Loucy (cell line): ENCODE measurements around the gene INSRR.

Source experiments
- H2AFZ ChIP-seq: fragments of 200-600 bp; sonication (generic); 2 replicates; pipeline ENCODE4 v1.6.0; 2016; ENCODE audit warnings: antibody characterized with exemption, mild to moderate bottlenecking, low read length, moderate library complexity
- H3F3A ChIP-seq: fragments of 200-600 bp; 2 replicates; pipeline ENCODE4 v1.6.0; 2016; ENCODE audit warnings: antibody characterized with exemption, low read depth, mild to moderate bottlenecking
- H3K27me3 ChIP-seq: fragments of 200-600 bp; sonication (generic); 2 replicates; pipeline ENCODE4 v1.6.1; 2014; ENCODE audit warnings: low read length, mild to moderate bottlenecking; ENCODE audit not compliant: insufficient read depth, poor library complexity, severe bottlenecking
- H3K36me3 ChIP-seq: fragments of 200-600 bp; sonication (generic); 2 replicates; pipeline ENCODE4 v1.6.1; 2016; ENCODE audit warnings: low read length; ENCODE audit not compliant: insufficient read depth
- H3K4me1 ChIP-seq: fragments of 200-600 bp; sonication (generic); 2 replicates; pipeline ENCODE4 v1.5.1; 2014; ENCODE audit warnings: low read length, mild to moderate bottlenecking; ENCODE audit not compliant: insufficient read depth, poor library complexity, severe bottlenecking
- H3K4me2 ChIP-seq: fragments of 200-600 bp; sonication (generic); 2 replicates; pipeline ENCODE4 v1.6.0; 2014; ENCODE audit warnings: antibody characterized with exemption, low read length, low read depth, mild to moderate bottlenecking; ENCODE audit not compliant: poor library complexity, severe bottlenecking
- H3K4me3 ChIP-seq: fragments of 200-600 bp; sonication (generic); 2 replicates; pipeline ENCODE4 v1.5.1; 2014; ENCODE audit warnings: low read length, mild to moderate bottlenecking, mixed read lengths; ENCODE audit not compliant: poor library complexity, severe bottlenecking
- H3K79me2 ChIP-seq: fragments of 200-600 bp; sonication (generic); 2 replicates; pipeline ENCODE4 v1.6.1; 2014; ENCODE audit warnings: low read length; ENCODE audit not compliant: insufficient read depth
- H3K9ac ChIP-seq: fragments of 200-600 bp; sonication (generic); 2 replicates; pipeline ENCODE4 v1.6.0; 2014; ENCODE audit warnings: mild to moderate bottlenecking, low read depth, low read length, moderate library complexity; ENCODE audit not compliant: poor library complexity, severe bottlenecking
- H3K9me2 ChIP-seq: fragments of 200-600 bp; sonication (generic); replicated peaks from 2 replicates; pipeline ENCODE4 v1.6.1; 2016; ENCODE audit warnings: low read depth, low read length, mixed read lengths
- H3K9me3 ChIP-seq: fragments of 200-600 bp; sonication (generic); 2 replicates; pipeline ENCODE4 v1.6.1; 2014; ENCODE audit warnings: mild to moderate bottlenecking, antibody characterized with exemption, low read length, low read depth; ENCODE audit not compliant: insufficient read depth
- H4K20me1 ChIP-seq: fragments of 200-600 bp; sonication (generic); 2 replicates; pipeline ENCODE4 v1.6.0; 2014; ENCODE audit warnings: antibody characterized with exemption, low read length, mild to moderate bottlenecking; ENCODE audit not compliant: insufficient read depth, poor library complexity, severe bottlenecking
- CTCF ChIP-seq: fragments of 200-600 bp; sonication (generic); conservative IDR thresholded peaks from 2 replicates; pipeline ENCODE4 v1.5.1; 2014; ENCODE audit warnings: mild to moderate bottlenecking, antibody characterized with exemption, low read length
- EZH2phosphoT487 ChIP-seq: fragments of 200-600 bp; IDR thresholded peaks from 2 replicates; pipeline ENCODE4 v1.6.1; 2018; ENCODE audit warnings: antibody characterized with exemption, mild to moderate bottlenecking, moderate library complexity, borderline replicate concordance

The INSRR gene

GRCh38 chr1:156834322-156834721 lies 24.6 kb downstream of the INSRR start:
- Histone ChIP-seq H3K36me3 (no peaks in the 10 kb centered on the region), H4K20me1 (no peaks in the 10 kb centered on the region), H3F3A (no peaks in the 10 kb centered on the region), H3K27me3 (no peaks in the 10 kb centered on the region), H3K9ac (no peak overlapping the region), H3K4me1 (no peaks in the 10 kb centered on the region), H3K9me3 (no peaks in the 10 kb centered on the region), H3K79me2 (no peaks in the 10 kb centered on the region), H3K4me3 (no peak overlapping the region), H3K4me2 (no peak overlapping the region), H3K9me2 (no peaks in the 10 kb centered on the region), H2AFZ (no peak overlapping the region)
- TF ChIP-seq CTCF = no peak
- TF ChIP-seq EZH2phosphoT487 = no peak

GRCh38 chr1:156833603-156834002 lies 25.3 kb downstream of the INSRR start:
- TF ChIP-seq CTCF = peak; percentile 32; the same call in 1 of the 2 replicates
- TF ChIP-seq EZH2phosphoT487 = no peak
- Histone ChIP-seq H3K4me1 (no peaks in the 10 kb centered on the region), H3F3A (no peaks in the 10 kb centered on the region), H3K4me3 (no peak overlapping the region), H3K4me2 (no peak overlapping the region), H2AFZ (no peak overlapping the region), H3K9me2 (no peaks in the 10 kb centered on the region), H3K27me3 (no peaks in the 10 kb centered on the region), H3K79me2 (no peaks in the 10 kb centered on the region), H3K9me3 (no peaks in the 10 kb centered on the region), H4K20me1 (no peaks in the 10 kb centered on the region), H3K36me3 (no peaks in the 10 kb centered on the region), H3K9ac (no peak overlapping the region)

DNA sequence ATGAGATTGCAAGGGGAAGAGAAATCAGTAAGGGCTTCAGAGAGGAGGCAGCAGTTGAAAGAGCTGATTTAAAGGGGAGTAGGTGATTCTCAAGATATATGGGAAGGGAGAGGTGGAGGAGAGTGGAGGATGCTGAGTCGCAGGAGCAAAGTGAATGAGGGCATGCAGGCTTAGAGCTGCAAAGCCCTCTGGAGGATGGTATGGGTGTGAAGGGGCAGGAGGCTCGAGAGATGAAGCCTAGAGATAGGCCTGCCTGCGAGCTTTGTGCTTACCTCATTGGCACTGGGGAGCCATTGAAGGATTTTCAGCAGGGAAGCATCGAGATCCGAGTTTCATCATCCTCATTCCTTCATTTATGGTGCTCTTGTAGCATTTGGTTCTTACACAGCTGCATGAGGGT lies 26.5 kb downstream of the INSRR start:
- H3K9me3 ChIP-seq = no peaks in the 10 kb centered on the region
- TF ChIP-seq EZH2phosphoT487 (no peak), CTCF (no peak)
- no peaks in the 10 kb centered on the region for H4K20me1 ChIP-seq
- no peaks in the 10 kb centered on the region for H3K27me3 ChIP-seq
- no peak overlapping the region for H2AFZ ChIP-seq
- no peak overlapping the region for H3K4me2 ChIP-seq
- no peak overlapping the region for H3K9ac ChIP-seq
- H3K4me1 ChIP-seq = no peaks in the 10 kb centered on the region
- no peaks in the 10 kb centered on the region for H3K79me2 ChIP-seq
- H3K9me2 ChIP-seq = no peaks in the 10 kb centered on the region
- H3K36me3 ChIP-seq = no peaks in the 10 kb centered on the region
- H3K4me3 ChIP-seq = no peak overlapping the region
- no peaks in the 10 kb centered on the region for H3F3A ChIP-seq
